ENCODE results near the gene SPHK1.

SPHK1 gene

DNA sequence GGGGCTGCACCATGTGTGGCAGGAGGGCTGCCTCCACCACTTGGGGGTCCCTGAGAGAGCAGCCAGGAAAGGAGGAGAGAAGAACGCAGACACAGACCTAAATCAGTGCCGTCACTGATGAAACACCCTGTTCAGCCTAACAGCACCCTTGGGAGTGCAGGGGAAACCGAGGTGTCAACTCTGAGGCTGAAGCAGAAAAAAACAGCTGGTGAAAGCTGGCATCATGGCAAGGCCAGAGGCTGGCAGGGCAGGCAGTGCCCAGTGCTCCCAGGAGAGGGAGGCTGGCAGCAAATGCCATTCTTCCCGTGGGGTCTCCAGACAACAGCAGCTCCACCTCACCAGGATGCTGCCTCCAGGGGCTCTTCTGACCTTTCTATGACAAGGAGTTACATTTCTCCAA, 23.1 kb downstream of the SPHK1 start:
- DNase-seq (ENCODE audit: low read depth), result no peak

DNA sequence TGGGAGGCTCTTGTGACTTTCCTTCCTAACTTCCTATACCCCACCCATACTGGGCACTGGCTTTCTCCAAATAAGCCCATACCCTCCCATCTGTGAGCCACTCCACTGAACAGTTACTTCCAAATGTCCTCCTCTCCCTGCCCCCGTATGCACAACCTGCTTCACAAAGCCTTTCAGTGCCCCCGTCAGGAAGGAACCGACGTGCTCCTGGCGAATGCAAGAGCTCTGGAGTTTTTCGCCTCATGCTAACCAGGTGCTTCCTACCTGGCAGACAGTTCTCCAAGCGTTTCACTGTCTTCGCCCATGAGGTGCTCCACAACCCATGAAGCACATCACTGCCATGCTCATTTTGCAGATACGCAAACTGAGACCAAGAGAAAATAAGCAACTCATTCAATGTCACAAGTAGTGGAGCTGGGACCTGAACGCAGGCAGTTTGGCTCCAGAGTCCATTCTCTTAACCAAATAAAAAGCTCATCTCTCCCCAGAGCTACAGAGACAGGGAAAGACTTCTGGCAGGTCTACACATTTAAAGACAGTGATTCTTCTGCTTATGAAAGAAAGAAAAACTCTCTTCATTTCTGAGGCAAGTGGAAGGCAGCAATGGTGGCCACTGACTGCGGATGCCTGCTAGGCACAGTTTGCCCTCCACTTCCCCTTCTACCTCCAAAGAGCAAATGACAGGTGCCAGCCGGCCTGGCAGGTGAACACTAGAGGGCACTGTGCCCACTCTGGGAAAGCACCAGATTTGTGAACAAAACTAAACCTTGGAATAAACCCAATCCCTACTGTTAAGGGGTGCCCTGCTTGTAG, 23.8 kb downstream of the SPHK1 start:
- DNase-seq (ENCODE audit: low read depth), result peak; percentile 56

DNA sequence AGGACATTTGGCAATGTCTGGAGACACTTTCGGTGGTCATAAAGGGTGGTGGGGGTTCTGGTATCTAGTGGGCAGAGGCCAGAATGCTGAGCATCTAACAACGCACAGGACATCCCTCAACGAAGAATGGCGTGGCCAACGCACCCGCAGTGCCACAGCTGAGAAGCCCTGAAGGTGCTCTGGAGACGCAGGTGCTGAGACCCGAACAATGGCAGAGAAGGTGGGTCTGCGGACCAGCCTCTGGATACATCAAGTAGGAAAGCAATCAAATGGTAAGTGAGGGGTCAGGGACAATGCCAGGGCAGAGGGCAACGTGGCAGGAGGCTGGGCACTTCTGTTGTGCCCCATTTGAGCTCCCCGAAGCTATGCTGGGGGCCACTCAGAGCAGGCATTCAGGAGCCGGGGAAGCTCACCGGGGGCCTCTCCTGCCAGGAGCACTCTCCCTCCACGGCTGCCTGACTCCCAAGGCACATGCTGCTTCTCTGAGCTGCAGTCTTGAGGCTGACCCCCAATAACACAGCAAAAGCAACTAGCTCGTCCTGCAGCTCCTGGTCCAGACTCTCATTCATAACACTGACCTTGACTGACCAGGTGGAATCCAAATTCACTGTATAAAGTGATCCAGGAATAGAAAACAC, 26.0 kb downstream of the SPHK1 start:
- no peak for DNase-seq (ENCODE audit: low read depth)

DNA sequence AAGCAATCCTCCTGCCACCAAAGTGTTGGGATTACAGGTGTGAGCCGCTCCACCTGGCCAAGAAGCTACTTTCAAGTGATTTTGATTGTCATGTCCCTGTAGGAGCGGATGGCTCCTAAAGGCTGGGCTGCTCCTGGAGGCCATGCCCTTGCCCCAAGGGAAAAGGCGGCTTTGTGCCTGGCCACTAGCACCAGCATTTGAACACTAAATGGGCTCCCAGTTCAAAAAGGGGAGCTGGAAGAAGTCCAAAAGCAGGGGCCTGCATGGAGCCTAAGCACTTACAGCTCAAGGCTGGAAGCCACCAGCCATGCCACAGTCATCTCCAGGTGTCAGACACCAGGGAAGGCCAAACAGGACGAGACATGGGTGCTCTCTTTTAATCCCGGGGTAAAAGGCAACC, 26.8 kb downstream of the SPHK1 start:
- DNase-seq (ENCODE audit: low read depth), result no peak

DNA sequence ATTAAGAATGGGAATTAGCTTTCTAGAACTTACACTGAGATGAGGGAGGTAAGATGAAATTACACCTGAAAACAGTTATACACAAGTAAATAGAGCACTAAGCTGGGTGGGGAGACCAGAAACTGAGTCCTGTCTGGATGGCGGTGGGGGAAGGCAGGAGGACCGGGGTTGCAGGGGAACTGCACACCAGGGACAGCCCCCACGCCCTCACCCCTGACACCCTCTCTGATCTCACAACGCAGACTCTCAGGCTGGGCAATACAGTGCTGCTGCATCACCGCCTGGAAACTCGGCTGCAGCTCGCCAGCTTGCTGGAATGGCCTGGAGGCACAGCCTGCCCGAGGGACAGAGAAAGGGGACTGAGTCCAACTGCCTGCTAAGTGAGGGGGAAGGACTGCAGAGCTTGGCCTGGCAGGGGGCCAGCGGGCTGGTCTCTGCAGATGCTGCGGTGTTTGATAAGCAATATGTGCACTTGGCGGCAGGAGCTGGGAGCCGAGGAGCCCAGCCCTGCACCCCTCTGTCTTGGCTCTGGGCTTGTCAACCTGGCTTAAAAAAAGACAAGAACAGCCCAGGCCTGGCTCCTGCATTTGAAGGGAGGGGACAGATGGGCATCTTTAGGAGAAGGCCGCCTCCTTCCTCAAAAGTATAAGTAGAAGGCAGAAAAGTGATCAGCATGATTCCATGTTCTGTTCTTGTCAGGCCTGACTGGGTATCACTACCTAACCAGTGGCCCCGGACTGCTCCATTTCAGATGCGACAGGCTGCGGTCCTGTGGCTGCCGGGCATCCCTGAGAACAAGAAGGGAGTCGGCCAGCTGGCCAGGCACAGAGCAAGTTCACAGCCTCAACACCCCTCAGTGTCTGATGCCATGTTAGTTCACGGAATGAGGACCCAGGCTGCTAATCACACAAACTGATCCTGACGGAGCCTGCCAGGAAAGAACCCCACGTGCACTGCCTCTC, 30.2 kb downstream of the SPHK1 start:
- no peak for DNase-seq (ENCODE audit: low read depth)

DNA sequence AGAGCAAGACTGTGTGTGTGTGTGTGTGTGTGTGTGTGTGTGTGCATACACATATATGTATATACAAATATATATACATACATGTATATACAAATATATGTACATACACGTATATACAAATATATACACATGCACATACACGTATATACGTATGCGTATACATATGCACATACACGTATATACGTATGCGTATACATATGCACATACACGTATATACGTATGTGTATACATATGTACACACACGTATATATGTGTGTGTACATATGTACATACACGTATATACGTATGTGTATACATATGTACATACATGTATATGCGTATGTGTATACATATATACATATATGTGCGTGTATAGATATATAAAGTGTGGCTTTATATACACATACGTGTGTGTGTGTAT, 31.4 kb downstream of the SPHK1 start:
- DNase-seq (ENCODE audit: low read depth), result no peak

DNA sequence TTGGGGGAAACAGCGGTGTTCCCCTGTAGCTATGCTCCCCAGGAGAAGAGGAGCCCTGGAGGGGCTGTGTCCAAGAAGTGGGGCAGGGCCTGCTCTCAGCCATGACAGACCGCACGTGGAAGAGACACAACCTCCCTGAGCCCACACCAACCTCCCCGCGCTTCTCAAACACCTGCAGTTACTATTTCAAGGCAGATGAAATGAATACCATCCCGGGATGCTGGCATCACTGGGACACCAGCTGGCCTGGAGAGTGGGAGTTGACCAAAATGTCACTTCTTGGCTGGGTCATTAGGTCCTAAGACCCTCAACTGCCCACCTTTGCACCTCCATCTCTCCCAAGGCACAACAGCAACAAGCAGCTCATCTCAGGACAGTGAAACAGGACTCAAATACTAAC, 32.0 kb downstream of the SPHK1 start:
- DNase-seq (ENCODE audit: low read depth), result no peak

DNA sequence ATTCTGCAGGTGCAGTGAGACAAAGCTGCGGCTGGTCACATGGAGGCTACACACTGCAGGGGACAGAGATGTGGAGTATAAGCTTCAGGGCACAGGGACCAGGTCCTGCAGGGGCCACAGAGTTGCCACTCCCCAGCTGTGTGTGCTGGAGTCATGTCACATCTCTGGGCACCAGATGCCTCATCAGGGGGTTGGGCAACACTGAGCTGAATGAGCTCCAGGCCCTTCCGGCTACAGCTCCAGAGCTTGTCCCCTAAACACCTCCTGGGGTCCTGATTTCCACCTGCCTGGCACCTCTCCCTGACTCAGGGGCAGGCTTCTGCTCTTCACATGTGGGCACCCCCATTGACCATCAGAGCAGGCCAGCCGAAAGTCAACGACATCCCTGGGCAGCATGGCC, 32.5 kb downstream of the SPHK1 start:
- DNase-seq (ENCODE audit: low read depth), result no peak

DNA sequence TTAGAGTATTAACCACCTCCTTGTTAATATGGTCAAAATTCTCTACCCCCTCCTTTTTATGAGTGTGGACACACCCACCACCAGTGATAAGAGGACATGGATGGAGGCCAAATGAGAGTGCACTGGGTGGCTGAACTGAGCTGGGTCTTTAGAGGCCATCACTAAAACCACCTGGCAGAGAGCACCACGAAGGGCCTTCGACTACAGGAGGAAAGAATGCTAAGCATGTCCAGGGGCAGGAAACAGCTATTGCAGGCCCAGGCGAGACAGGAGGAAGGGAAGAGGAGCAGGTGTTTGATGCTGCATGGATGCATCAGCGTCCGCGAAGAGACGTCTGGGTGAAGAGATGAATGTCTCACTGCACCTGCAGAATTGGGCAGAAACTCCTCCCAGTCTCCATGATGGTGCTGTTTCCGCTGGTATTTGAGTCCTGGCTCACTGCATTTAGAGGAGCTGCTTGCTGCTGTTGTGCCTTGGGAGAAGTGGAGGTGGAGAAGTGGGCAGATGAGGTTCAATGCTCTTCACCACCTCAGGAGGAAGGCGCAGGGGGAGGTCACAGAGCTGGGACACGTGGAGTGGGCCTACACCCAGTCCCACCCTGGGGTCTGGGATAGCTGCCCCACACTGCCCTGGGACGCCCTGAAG, 33.2 kb downstream of the SPHK1 start:
- DNase-seq (ENCODE audit: low read depth), result no peak

DNA sequence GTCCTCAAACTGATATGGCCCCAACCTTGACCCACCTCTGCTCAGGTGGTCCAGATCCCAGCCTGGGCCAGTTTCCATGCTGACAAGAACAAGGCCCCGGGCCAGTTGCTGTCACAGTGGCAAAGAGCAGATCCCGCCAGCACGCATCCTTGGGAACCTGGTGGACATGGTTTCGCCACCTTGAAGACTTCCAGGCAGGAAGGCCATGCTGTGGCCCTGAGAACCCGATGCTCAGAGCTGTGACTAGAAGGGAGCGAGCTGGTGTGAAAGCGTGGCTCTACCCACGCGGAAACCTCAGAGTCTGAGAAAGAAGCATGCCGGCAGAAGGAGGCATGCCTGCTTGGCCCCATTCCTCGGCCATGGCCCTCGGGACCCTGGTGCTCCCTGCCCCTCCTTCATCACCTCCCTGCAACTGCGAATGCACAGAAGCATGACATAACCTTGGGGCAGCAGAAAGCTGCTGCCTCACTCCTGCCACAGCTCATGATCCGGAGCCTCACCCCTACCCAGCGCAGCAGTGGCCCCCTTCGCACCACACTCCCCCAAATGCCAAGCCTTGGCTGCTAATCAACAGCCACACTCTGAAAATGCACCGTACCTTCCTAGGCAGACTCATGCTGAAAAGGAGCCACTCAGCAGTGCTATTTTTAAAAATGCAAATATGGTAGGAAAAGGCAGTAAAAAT, 35.3 kb downstream of the SPHK1 start:
- no peak for DNase-seq (ENCODE audit: low read depth)

DNA sequence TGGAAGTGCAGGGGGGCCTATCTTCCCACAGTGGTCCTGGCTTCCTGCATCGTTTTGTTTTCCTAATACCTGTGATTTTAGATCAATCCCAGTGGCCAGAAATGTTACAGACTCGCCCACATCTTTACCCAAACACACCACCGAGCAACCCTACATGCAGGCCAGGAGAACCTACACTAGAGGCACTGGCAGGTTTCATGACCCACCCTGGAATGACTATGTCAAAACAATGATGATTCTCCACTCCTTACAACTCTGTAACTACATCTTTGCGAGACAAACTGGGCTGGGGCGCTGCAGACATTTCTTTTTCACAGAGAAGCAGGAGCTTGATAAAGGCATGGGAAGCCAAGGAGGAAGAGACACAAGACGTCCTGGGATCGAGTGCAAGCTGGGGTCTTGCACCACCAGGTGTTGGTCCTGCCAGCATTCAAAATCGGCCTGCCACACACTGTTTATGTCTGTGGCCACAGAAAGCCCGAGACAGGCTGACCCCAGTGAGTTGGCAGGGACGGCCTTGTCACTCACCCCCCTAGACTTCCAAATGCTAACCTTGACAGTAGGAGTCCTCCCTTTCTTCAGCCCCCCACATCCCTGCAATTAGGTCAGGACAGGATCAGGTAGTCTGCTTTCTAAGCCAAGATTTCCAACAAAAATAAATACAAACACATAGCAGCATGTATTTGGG, 36.1 kb downstream of the SPHK1 start:
- no peak for DNase-seq (ENCODE audit: low read depth)

DNA sequence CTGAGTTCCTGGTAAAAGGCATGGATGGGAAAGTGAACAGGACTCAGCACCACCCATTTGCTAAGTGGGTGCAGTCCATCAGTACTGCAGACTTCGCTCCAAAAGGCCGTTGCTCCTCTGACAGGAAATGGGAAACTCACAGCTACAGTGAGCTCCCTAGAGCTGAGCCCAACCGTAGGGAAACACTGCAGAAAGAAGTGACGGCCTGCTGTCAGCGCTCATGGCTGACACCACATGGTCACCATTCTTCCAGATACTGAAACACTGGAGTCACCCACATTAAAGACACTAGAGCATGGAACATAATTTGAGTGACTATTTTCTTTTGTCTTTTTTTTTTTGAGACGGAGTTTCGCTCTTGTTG, 36.6 kb downstream of the SPHK1 start:
- DNase-seq (ENCODE audit: low read depth), result no peak

DNA sequence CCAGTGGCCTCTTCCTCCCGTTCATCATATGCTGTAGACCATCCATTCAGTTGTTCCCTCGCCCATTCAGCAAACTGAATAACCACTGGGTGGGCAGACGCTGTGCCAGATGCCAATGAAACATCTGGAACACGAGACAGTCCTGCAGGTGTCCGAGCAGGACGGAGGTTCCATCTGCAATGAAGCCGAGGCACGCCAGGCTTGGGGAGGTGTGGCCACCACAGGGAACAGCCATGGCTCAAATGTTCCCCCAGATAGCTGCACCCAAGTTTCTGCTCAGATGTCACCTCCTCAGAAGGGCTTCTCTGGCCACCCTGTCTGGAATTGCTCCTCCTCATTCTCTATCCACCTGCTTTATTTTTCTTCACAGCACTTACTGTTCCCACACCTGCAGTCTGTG, 38.0 kb downstream of the SPHK1 start:
- no peak for DNase-seq (ENCODE audit: low read depth)

DNA sequence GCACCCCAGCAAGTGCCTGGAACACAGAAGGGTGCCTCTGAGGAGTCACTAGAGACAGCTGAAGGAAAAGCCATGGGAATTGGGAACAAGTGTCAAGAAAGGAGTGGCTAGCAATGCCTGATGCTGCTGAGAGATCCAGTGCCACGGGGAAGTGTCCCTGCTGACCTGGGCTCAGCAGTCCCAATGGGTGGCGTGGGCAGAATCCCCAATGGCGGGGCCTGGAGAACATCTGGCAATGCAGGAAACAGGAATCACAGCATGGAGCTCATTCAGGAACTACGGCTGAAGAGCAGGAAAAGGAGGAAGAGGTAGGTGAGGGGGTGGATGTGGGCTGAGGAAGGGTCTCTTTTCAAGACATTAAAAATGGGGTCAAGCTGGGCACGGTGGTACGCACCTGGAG, 38.5 kb downstream of the SPHK1 start:
- no peak for DNase-seq (ENCODE audit: low read depth)

DNA sequence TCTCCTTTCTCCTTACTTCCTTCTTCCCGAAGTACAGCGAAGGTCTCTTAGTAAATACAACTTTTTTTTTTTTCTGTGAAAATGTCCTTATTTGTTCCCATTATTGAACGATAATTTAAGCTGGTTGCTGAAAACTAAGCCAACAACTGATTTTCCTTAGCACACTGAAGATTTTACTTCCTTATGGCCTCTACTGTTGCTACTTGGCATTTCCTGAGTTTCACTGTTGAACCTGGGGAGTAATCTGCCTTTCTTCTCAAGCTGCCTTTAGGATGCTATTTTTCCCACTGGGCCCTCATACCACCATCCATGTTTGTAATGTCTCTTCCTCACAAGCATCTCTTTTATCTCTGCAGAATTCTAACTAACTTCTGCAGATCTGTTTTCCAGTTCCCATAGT, 42.4 kb downstream of the SPHK1 start:
- DNase-seq (ENCODE audit: low read depth), result no peak

DNA sequence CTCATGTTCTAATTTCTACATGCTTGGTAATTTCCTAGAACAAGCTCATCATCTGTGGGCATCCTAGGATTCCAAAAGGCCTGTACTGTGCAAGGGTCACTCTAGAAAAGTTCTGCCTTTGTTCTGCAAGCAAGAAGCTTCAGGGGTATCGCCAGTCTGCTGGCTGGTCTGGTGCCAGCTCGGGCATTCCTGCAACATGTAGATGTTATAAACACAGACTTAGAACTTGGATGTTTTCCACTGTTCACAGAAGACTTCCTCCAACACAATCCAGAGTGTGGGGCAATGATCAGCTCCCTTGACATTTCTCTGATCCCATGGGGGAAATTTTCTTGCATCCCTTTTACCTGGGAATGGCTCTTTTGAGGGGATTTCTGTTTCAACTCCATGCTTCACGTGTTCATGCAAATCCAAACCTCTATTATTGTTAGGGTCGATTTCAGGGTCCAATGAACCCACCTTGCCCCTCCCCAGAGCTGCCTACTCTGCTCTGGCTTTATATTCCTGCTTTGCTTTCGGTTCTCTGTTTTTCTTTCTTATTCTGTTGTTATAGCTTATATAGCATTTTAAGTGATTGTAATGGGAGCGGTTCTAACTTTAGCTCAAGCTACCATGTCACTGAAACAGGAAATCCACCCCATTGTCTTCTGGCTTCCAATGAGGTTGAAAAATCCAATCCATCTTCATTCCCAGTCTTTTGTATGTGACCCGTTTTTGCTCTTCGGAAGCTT, 43.3 kb downstream of the SPHK1 start:
- no peak for DNase-seq (ENCODE audit: low read depth)

DNA sequence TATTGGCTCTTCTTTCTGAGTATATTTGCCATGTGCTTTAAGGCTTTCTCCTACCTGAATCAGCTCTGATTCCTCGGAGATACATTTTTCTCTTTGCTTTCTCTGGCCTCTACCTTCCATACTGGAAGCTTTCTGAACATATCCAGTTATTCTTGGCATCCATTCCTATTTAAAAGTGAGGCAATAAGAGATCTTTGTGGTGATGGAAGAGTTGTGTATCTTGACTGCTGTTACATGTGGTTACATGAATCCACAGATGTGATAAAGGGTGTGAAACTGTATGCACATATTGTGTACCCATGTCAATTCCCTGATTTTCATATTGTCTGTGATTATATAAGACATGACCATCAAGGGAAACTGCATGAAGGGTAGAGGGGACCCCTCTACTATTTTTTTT, 44.1 kb downstream of the SPHK1 start:
- DNase-seq (ENCODE audit: low read depth), result no peak

DNA sequence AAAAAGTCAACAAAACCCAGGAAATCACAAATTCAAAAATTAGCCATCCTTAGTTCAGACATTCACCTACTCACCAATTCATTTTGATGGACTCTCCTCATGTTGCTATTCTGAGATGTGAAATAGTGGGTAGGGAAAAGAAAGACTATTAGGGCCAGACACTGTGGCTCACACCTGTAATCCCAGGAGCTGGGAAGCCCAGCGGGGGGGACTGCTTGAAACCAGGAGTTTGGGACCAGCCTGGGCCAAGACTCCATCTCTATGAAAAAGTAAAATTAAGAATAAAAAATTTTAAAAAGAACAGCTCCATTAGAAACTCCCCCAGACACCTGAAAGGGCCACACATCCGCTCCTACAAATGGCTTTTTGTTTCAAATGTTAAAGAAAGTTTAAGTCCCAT, 47.1 kb downstream of the SPHK1 start:
- DNase-seq (ENCODE audit: low read depth), result no peak

DNA sequence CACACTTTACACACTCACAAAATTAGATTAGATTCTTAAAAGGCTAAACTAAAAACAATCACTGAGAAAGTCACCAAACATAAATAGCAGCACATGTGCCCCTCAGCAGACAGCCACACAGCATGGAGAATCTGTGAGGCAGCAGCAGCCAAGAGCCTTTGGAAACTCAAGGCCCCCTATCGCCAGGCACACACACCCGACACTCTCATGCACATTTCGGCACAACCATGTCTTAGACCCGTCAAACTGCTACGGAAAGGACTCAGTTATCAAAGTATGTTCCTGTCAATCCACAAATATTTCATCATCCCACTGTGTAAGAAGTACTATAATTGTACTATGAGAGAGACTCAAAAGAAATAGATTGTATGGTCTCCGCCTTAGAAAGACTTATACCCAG, 47.6 kb downstream of the SPHK1 start:
- DNase-seq (ENCODE audit: low read depth), result no peak

DNA sequence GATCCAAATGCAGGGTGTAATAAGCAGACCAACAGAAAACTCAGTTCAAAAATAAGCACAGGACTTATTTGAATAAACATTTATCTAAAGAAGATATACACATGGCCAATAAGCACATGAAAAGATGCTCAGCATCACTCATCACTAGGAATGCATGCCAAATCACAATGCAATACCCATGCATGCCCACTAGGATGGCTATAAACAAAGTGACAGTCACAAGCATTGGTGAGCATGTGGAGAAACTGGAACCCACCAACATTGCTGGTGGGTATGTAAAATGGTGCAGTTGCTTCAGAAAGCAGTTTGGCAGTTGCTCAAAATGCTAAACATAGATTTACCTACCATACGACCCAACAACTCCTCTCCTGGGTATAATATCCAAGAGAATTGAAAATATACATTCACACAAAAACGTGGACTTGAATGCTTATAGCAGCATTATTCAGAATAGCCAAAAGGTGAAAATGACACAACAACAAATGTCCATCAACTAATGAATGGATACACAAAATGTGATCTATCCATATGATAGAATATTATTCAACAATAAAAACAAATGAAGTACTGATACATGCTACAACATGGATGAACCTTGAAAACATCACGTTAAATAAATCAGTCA, 48.4 kb downstream of the SPHK1 start:
- no peak for DNase-seq (ENCODE audit: low read depth)
